Epithelial cell of proximal tubule (primary cell): ENCODE data around the gene FHIT. TPM values are rescaled to one million over a fixed set of nuclear protein-coding genes. Genes with fewer than 3 reads are reported as not detected.

Experiments
- DNase-seq: peaks from one replicate; pipeline ENCODE4 v3.0.0-alpha.2; 2011; ENCODE audit warnings: low read depth
- H3K4me3 ChIP-seq: 2 replicates; pipeline ENCODE4 v1.5.1; 2011; ENCODE audit warnings: low read depth, mild to moderate bottlenecking, low read length
- total RNA-seq: library from RNA; depleted of rRNA; stranded (reverse); fragments of >200 nt; gene quantifications from 2 replicates; pipeline ENCODE4 v1.2.3, GENCODE V29; 2015
- TF ChIP-seq, protein P1 (sequence below): conservative IDR thresholded peaks from 2 replicates; pipeline ENCODE4 v1.5.1; 2012; ENCODE audit warnings: low read depth, mild to moderate bottlenecking, low read length

FHIT gene
- total RNA-seq, 1 donor from 2014 or later, result 3.7 TPM

DNA sequence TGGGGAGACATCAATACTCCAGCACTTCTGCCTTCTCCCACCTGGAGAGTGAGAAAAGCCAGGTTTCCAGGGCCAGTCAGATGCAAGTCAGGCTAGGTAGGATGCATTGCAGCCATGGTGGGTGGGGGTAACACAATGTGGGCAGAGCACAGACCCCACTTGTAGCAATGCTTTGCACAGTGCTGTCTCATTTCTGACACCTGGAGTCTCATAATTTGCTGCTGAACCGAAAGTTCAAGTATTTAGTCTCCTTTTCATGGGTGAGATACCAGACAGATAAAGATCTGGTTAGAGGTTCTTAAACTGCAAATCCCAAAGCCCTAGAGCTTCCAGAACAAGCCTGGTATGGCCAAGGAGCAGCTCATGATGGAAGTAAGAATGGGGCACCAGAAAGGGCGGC, 1321.1 kb downstream of the FHIT start:
- TF ChIP-seq, protein P1, sequence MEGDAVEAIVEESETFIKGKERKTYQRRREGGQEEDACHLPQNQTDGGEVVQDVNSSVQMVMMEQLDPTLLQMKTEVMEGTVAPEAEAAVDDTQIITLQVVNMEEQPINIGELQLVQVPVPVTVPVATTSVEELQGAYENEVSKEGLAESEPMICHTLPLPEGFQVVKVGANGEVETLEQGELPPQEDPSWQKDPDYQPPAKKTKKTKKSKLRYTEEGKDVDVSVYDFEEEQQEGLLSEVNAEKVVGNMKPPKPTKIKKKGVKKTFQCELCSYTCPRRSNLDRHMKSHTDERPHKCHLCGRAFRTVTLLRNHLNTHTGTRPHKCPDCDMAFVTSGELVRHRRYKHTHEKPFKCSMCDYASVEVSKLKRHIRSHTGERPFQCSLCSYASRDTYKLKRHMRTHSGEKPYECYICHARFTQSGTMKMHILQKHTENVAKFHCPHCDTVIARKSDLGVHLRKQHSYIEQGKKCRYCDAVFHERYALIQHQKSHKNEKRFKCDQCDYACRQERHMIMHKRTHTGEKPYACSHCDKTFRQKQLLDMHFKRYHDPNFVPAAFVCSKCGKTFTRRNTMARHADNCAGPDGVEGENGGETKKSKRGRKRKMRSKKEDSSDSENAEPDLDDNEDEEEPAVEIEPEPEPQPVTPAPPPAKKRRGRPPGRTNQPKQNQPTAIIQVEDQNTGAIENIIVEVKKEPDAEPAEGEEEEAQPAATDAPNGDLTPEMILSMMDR, result no peak
- no peak for DNase-seq
- H3K4me3 ChIP-seq, result no peak overlapping the region

DNA sequence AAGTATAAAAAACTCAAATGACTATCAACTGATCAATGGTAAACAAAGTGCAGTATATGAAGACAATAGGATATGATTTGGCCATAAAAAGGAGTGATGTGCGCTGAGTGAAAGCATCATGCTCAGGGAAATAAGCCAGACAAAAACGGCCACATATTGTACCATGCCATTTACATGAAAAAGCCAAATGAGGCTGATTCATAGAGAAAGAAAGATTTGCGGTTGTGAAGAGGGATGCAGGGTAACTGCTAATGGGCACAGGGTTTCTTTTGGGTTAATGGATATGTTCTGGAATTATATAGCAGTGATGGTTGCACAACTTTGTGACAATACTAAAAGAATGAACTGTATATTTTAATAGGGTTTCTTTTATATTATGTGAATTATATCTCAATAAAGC, 1324.2 kb downstream of the FHIT start:
- no peak for DNase-seq
- no peak overlapping the region for H3K4me3 ChIP-seq
- TF ChIP-seq, protein P1, result no peak

GRCh38 chr3:59925946-59926345, 1325.3 kb downstream of the FHIT start:
- TF ChIP-seq, protein P1, result no peak
- no peak for DNase-seq
- no peak overlapping the region for H3K4me3 ChIP-seq

DNA sequence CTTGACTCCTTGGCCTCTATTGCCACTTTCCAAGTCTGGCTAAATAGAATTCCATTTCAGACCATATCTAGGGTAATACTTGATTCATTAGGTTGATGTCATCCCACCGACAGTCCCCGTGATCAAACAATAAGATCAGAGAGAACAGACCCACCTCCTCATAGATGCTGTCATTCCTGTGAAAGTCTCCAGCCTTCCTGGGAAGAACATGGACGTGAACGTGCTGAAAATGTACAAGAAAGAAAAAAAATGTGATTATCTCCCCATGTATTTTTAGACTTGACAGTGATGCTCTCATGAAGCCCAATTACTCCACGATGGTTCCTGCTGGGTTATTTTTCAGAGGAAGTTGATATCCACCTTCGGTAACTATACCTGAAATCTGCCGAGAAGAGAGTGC, 1329.1 kb downstream of the FHIT start:
- DNase-seq, result no peak
- no peak overlapping the region for H3K4me3 ChIP-seq
- TF ChIP-seq, protein P1, result no peak

GRCh38 chr3:59920822-59921221, 1330.4 kb downstream of the FHIT start:
- no peak for DNase-seq
- TF ChIP-seq, protein P1, result no peak
- no peak overlapping the region for H3K4me3 ChIP-seq

GRCh38 chr3:59919586-59919985, 1331.7 kb downstream of the FHIT start:
- no peak for DNase-seq
- no peak overlapping the region for H3K4me3 ChIP-seq
- TF ChIP-seq, protein P1, result no peak

- no peak overlapping the region for H3K4me3 ChIP-seq
- TF ChIP-seq, protein P1, result no peak
- DNase-seq, result no peak
These were observed 1337.0 kb downstream of the FHIT start for GRCh38 chr3:59914251-59914650.
